Gastrocnemius medialis (tissue), 4 donors: ENCODE data around the gene PRR16. TPM values are rescaled to one million over a fixed set of nuclear protein-coding genes. Genes with fewer than 3 reads are reported as not detected.
"Not testable (repeated sequence)": the region's sequence is repeated elsewhere in the genome, so short reads cannot be mapped to it uniquely, and the experiment has no call there.

Experiments used
- ATAC-seq, 2 donors: fragments of 150-250 bp; one replicate each; pipeline ENCODE4 v1.9.1; 2016
- DNase-seq, 2 donors: peaks; one replicate each; pipeline ENCODE4 v3.0.0-alpha.2; 2019
- H3K27ac ChIP-seq, 4 donors: fragments of 200-600 bp; sonication (generic); 1 replicate in 1 of 4; 2 replicates in 3 of 4; pipeline ENCODE4 v1.5.1; 2016 to 2018; ENCODE audit warnings: mild to moderate bottlenecking in 2 of 4, moderate library complexity in 1 of 4
- H3K27me3 ChIP-seq, 3 donors: fragments of 200-600 bp; sonication (generic) in 2 of 3; 1 replicate in 1 of 3; 2 replicates in 2 of 3; pipeline versions ENCODE4 v1.5.1 to v1.6.0; 2016 to 2019; ENCODE audit warnings: mild to moderate bottlenecking in 1 of 3, moderate library complexity in 1 of 3
- H3K36me3 ChIP-seq, 2 donors: fragments of 200-600 bp; sonication (generic) in 1 of 2; one replicate each; pipeline ENCODE4 v1.5.1; 2017 to 2018
- H3K4me1 ChIP-seq, 2 donors: fragments of 200-600 bp; sonication (generic) in 1 of 2; one replicate each; pipeline ENCODE4 v1.5.1; 2016 to 2017; ENCODE audit warnings: mild to moderate bottlenecking in 2 of 2
- H3K4me3 ChIP-seq, 4 donors: fragments of 200-600 bp; sonication (generic) in 3 of 4; 1 replicate in 1 of 4; 2 replicates in 3 of 4; pipeline ENCODE4 v1.5.1; 2016 to 2019; ENCODE audit warnings: mild to moderate bottlenecking in 2 of 4
- H3K9me3 ChIP-seq, 3 donors: fragments of 200-600 bp; sonication (generic) in 2 of 3; 1 replicate in 1 of 3; 2 replicates in 2 of 3; pipeline ENCODE4 v1.5.1; 2016 to 2019
- CTCF ChIP-seq, 5 experiments: fragments of 450-650 bp in 3 of 5; fragments of 200-600 bp in 2 of 5; sonication (generic) in 2 of 5; IDR thresholded peaks in 4 of 5; conservative IDR thresholded peaks in 1 of 5; 1 replicate in 4 of 5; 2 replicates in 1 of 5; pipeline ENCODE4 v1.5.1; 2016 to 2019; ENCODE audit warnings: antibody characterized with exemption in 5 of 5, mild to moderate bottlenecking in 3 of 5, moderate library complexity in 3 of 5
- POLR2A ChIP-seq, 2 donors: fragments of 450-650 bp; IDR thresholded peaks; one replicate each; pipeline ENCODE4 v1.6.1; 2017; ENCODE audit warnings: antibody characterized with exemption in 2 of 2, mild to moderate bottlenecking in 2 of 2, moderate library complexity in 2 of 2
- in situ Hi-C, 4 donors: fragments of 200-750 bp; cut with MboI; loops; one replicate each; pipeline versions ENCODE4 v1.15.0 to v1.8.0; 2017; ENCODE audit warnings: low sequenced_read_pairs in 4 of 4
- intact Hi-C: fragments of 100-400 bp; cut with DNase I; formaldehyde crosslinking; loops from one replicate; pipeline ENCODE4 v1.15.1; 2023; ENCODE audit warnings: low total_unique reads
- total RNA-seq, 4 donors: library from RNA; depleted of rRNA; stranded (reverse); fragments of >200 nt; gene quantifications; one replicate each; pipeline versions ENCODE4 v1.1.0 to v1.2.3, GENCODE V29; 2016

The PRR16 gene
- total RNA-seq, 4 donors from 2014 or later: 0.66 to 3.9 (median 2.6) TPM

GRCh38 chr5:120457839-120458507 lies 6.1 kb upstream of the PRR16 start:
- TF ChIP-seq CTCF (IDR thresholded peaks at IDR 0.05 in 4 of 5, conservative IDR thresholded peaks at IDR 0.05 in 1 of 5) (peak; percentile 54 to 71 (median 60)), POLR2A (IDR thresholded peaks at IDR 0.05) (no peak)
- H3K4me1 ChIP-seq: peaks cover 10 to 19% of the 10 kb centered on the region in 2 donors
- H3K36me3 ChIP-seq: no peaks in the 10 kb centered on the region
- in situ Hi-C loops (loop anchor here in 3 of 4 donors (25.0 kb wide), 3 partner anchors 396 to 996 kb away; partner anchors contain the start of gene HSD17B4 (in 1 of the 3)), intact Hi-C loops (loop anchor here (2.0 to 5.0 kb wide), 2 partner anchors 401 to 515 kb away; no protein-coding TSS in a partner anchor)
- ATAC-seq: peak; percentile 38 to 61
- H3K27ac ChIP-seq: peak overlapping the region in 1 of 4 donors; percentile 30
- peak; percentile 57 to 73 for DNase-seq
- H3K4me3 ChIP-seq: peak overlapping the region; percentile 11 to 51 (median 36)
- no peaks in the 10 kb centered on the region for H3K9me3 ChIP-seq
- no peaks in the 10 kb centered on the region for H3K27me3 ChIP-seq

GRCh38 chr5:120458508-120458847 lies 5.6 kb upstream of the PRR16 start:
- H3K9me3 ChIP-seq, ATAC-seq, H3K36me3 ChIP-seq, H3K27ac ChIP-seq, H3K27me3 ChIP-seq, H3K4me3 ChIP-seq, DNase-seq: not testable (repeated sequence)
- intact Hi-C loops (loop anchor here (2.0 to 5.0 kb wide), 2 partner anchors 401 to 516 kb away; no protein-coding TSS in a partner anchor), in situ Hi-C loops (loop anchor here in 3 of 4 donors (25.0 kb wide), 3 partner anchors 396 to 996 kb away; partner anchors contain the start of gene HSD17B4 (in 1 of the 3))
- peaks cover 10 to 18% of the 10 kb centered on the region in 2 donors for H3K4me1 ChIP-seq

- H3K4me3 ChIP-seq: no peak overlapping the region
- H3K4me1 ChIP-seq: peaks cover 5% of the 10 kb centered on the region in 2 donors
- no peaks in the 10 kb centered on the region for H3K27me3 ChIP-seq
- no peaks in the 10 kb centered on the region for H3K9me3 ChIP-seq
- intact Hi-C loops (no loop called here), in situ Hi-C loops (loop anchor here in 3 of 4 donors (10.0 to 25.0 kb wide), 4 partner anchors 399 to 999 kb away; partner anchors contain the start of gene HSD17B4 (in 1 of the 3))
- TF ChIP-seq CTCF (IDR thresholded peaks at IDR 0.05 in 4 of 5, conservative IDR thresholded peaks at IDR 0.05 in 1 of 5) (no peak), POLR2A (IDR thresholded peaks at IDR 0.05) (no peak)
- H3K36me3 ChIP-seq: no peaks in the 10 kb centered on the region
- ATAC-seq: no peak
- no peak overlapping the region for H3K27ac ChIP-seq
- DNase-seq: no peak
Observed at GRCh38 chr5:120461251-120461650, 2.8 kb upstream of the PRR16 start.

- Histone ChIP-seq H3K27ac (peak overlapping the region in 1 of 4 donors; percentile 82), H3K9me3 (no peaks in the 10 kb centered on the region), H3K36me3 (no peaks in the 10 kb centered on the region), H3K4me3 (peak overlapping the region; percentile 72 to 90 (median 82)), H3K27me3 (no peaks in the 10 kb centered on the region), H3K4me1 (peaks cover 21% of the 10 kb centered on the region in 2 donors)
- no peak for DNase-seq
- in situ Hi-C loops: loop anchor here in 3 of 4 donors (10.0 to 25.0 kb wide), 4 partner anchors 401 to 1001 kb away; partner anchors contain the start of gene HSD17B4 (in 1 of the 3)
- TF ChIP-seq POLR2A (IDR thresholded peaks at IDR 0.05) (no peak), CTCF (IDR thresholded peaks at IDR 0.05 in 4 of 5, conservative IDR thresholded peaks at IDR 0.05 in 1 of 5) (no peak)
- intact Hi-C loops: no loop called here
- no peak for ATAC-seq
Observed at GRCh38 chr5:120463006-120463680, 957 bp upstream of the PRR16 start.
